K562 (cell line): ENCODE data around the gene CTXN1. TPM values are rescaled to one million over a fixed set of nuclear protein-coding genes. Genes with fewer than 3 reads are reported as not detected.

ENCODE experiments used
- CBX5 ChIP-seq: IDR thresholded peaks from 2 replicates; pipeline ENCODE4 v1.6.1; 2014; ENCODE audit warnings: low read depth, borderline replicate concordance
- CHD4 ChIP-seq: fragments of 200-600 bp; sonication (generic); IDR thresholded peaks from 3 replicates; pipeline ENCODE4 v1.6.1; 2012; ENCODE audit warnings: low read depth, mild to moderate bottlenecking, mixed read lengths, low read length, inconsistent platforms; ENCODE audit not compliant: insufficient read depth, insufficient replicate concordance, poor library complexity, severe bottlenecking
- COPS2 ChIP-seq: fragments of 450-650 bp; conservative IDR thresholded peaks from 2 replicates; pipeline ENCODE4 v1.6.1; 2016; ENCODE audit warnings: mild to moderate bottlenecking, moderate library complexity
- MCM2 ChIP-seq: fragments of 450-650 bp; IDR thresholded peaks from 2 replicates; pipeline ENCODE4 v1.6.1; 2017; ENCODE audit warnings: low read depth, mild to moderate bottlenecking
- NEUROD1 ChIP-seq: fragments of 150-350 bp; IDR thresholded peaks from 2 replicates; pipeline ENCODE4 v1.6.1; 2014; ENCODE audit warnings: borderline replicate concordance, low read length, low read depth; ENCODE audit not compliant: partially characterized antibody
- NFYB ChIP-seq: IDR thresholded peaks from 2 replicates; pipeline ENCODE4 v1.6.1; 2011; ENCODE audit warnings: mild to moderate bottlenecking, moderate library complexity; ENCODE audit not compliant: insufficient read length; ENCODE audit errors: extremely low read depth
- PHF20 ChIP-seq: fragments of 450-650 bp; IDR thresholded peaks from 2 replicates; pipeline ENCODE4 v1.6.1; 2018; ENCODE audit not compliant: partially characterized antibody
- SMARCA5 ChIP-seq: fragments of 450-650 bp; IDR thresholded peaks from 2 replicates; pipeline ENCODE4 v1.6.1; 2016
- ZNF318 ChIP-seq, 2 experiments: fragments of 450-650 bp; IDR thresholded peaks; 2 replicates each; pipeline ENCODE4 v1.6.1; 2016; ENCODE audit warnings: mild to moderate bottlenecking in 2 of 2, borderline replicate concordance in 1 of 2, low read depth in 1 of 2, moderate library complexity in 1 of 2
- ZNF778 ChIP-seq: fragments of 450-650 bp; formaldehyde crosslinking; IDR thresholded peaks from 2 replicates; pipeline ENCODE4 v1.4.0; 2020; ENCODE audit warnings: mild to moderate bottlenecking, moderate library complexity
- ZZZ3 ChIP-seq: fragments of 450-650 bp; IDR thresholded peaks from 2 replicates; pipeline ENCODE4 v1.6.1; 2016; ENCODE audit warnings: antibody characterized with exemption, mild to moderate bottlenecking, moderate library complexity
- polyA plus RNA-seq, 8 experiments: library from polyadenylated mRNA; depleted of rRNA in 4 of 8; stranded (reverse) in 5 of 8; unstranded in 3 of 8; fragments of >200 nt; fragmentation: Nextera tagmentation in 2 of 8; fragmentation: Illumina TruSeq in 1 of 8; extraction: Ambion mirVana in 2 of 8; extraction: Trizol in 1 of 8; gene quantifications; 2 replicates each; pipeline versions ENCODE4 v1.2.1 to v1.2.3, GENCODE V29; 2011 to 2014; ENCODE audit warnings: inconsistent platforms in 1 of 8, missing spikeins in 1 of 8
- total RNA-seq, 7 experiments: library from RNA; depleted of rRNA in 6 of 7; stranded (reverse); fragments of >200 nt in 6 of 7; fragmentation: Illumina TruSeq in 2 of 7; extraction: Trizol in 2 of 7; gene quantifications; 2 replicates each; pipeline versions ENCODE4 v1.2.1 to v1.2.3, GENCODE V29; 2011 to 2021; ENCODE audit warnings: low replicate concordance in 1 of 7
- TF ChIP-seq, protein P1 (sequence below): IDR thresholded peaks from 2 replicates; pipeline ENCODE4 v1.6.1; 2016; ENCODE audit warnings: missing genetic modification characterization, missing compliant biosample characterization
- TF ChIP-seq, protein P2 (sequence below): fragments of 250-450 bp; sonication (Bioruptor Pico); IDR thresholded peaks from 2 replicates; pipeline ENCODE4 v1.8.0; 2022; ENCODE audit warnings: inconsistent platforms, mild to moderate bottlenecking, moderate library complexity, borderline replicate concordance
- TF ChIP-seq, protein P3 (sequence below): fragments of 250-450 bp; sonication (Bioruptor Pico); IDR thresholded peaks from 2 replicates; pipeline ENCODE4 v1.8.0; 2022; ENCODE audit warnings: moderate library complexity, mild to moderate bottlenecking, inconsistent platforms

CTXN1 gene
- total and polyA plus RNA-seq, 9 of the 15 experiments (the other 6 are each of a cell fraction or from before 2014, with no cell fraction given) = 0.15 to 37.4 (median 1.8) TPM; not detected in 2

- TF ChIP-seq ZNF318 (IDR thresholded peaks at IDR 0.05; ENCODE audit: borderline replicate concordance in 1 of 2, low read depth in 1 of 2) (no peak), NEUROD1 (peak; percentile 57), NFYB (no peak), ZNF778 (CRISPR knock-in tag) (no peak), SMARCA5 (no peak), MCM2 (no peak), COPS2 (no peak), CBX5 (no peak), PHF20 (peak; percentile 16), ZZZ3 (no peak), CHD4 (no peak)
- TF ChIP-seq, protein P1, sequence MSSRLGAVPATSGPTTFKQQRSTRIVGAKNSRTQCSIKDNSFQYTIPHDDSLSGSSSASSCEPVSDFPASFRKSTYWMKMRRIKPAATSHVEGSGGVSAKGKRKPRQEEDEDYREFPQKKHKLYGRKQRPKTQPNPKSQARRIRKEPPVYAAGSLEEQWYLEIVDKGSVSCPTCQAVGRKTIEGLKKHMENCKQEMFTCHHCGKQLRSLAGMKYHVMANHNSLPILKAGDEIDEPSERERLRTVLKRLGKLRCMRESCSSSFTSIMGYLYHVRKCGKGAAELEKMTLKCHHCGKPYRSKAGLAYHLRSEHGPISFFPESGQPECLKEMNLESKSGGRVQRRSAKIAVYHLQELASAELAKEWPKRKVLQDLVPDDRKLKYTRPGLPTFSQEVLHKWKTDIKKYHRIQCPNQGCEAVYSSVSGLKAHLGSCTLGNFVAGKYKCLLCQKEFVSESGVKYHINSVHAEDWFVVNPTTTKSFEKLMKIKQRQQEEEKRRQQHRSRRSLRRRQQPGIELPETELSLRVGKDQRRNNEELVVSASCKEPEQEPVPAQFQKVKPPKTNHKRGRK = no peak
- TF ChIP-seq, protein P2, sequence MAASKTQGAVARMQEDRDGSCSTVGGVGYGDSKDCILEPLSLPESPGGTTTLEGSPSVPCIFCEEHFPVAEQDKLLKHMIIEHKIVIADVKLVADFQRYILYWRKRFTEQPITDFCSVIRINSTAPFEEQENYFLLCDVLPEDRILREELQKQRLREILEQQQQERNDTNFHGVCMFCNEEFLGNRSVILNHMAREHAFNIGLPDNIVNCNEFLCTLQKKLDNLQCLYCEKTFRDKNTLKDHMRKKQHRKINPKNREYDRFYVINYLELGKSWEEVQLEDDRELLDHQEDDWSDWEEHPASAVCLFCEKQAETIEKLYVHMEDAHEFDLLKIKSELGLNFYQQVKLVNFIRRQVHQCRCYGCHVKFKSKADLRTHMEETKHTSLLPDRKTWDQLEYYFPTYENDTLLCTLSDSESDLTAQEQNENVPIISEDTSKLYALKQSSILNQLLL (CRISPR knock-in tag) = no peak
- TF ChIP-seq, protein P3, sequence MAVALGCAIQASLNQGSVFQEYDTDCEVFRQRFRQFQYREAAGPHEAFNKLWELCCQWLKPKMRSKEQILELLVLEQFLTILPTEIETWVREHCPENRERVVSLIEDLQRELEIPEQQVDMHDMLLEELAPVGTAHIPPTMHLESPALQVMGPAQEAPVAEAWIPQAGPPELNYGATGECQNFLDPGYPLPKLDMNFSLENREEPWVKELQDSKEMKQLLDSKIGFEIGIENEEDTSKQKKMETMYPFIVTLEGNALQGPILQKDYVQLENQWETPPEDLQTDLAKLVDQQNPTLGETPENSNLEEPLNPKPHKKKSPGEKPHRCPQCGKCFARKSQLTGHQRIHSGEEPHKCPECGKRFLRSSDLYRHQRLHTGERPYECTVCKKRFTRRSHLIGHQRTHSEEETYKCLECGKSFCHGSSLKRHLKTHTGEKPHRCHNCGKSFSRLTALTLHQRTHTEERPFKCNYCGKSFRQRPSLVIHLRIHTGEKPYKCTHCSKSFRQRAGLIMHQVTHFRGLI (CRISPR knock-in tag) = no peak
Observed at GRCh38 chr19:7919610-7920518, 6.1 kb downstream of the CTXN1 start, which contains the start of gene SNAPC2 (continued).
